ENCODE measurements around the gene GLIS1. TPM values are rescaled to one million over a fixed set of nuclear protein-coding genes. Genes with fewer than 3 reads are reported as not detected.
A peak's percentile ranks its signal among the peaks of the same experiment; 100 is the strongest.

The GLIS1 gene
- total RNA-seq, 1 experiment from 2014 or later, result 0.42 TPM

DNA sequence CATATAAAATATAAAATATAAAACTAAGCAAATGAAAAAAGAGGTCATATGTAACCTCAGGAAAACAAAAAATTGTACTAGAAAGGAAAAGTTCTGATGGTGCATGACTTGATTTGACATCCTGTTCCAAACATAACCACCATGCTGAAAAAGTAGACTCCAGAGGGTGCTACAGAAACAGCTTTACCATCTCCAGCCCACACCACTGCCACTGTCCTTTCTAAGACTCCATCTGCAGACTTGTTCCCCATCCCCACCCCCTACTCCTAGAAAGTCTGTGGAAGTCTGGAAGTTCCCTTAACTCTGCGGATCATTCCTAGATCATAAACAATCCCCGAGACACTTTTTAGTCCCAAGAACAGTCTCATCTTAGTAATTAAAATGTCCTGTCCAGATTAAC is 20.5 kb downstream of the GLIS1 start:
- no peak overlapping the region for H3K4me3 ChIP-seq (ENCODE audit: insufficient read depth, low read depth, low read length)
- H3K27me3 ChIP-seq (ENCODE audit: control insufficient read depth, insufficient read depth, low read length), result no peaks in the 10 kb centered on the region
- DNase-seq, result no peak
- H3K36me3 ChIP-seq (replicated peaks; ENCODE audit: control insufficient read depth, insufficient read depth, low read length), result no peaks in the 10 kb centered on the region

GRCh38 chr1:53717025-53717804 is 21.7 kb downstream of the GLIS1 start:
- Histone ChIP-seq H3K27me3 (ENCODE audit: control insufficient read depth, insufficient read depth, low read length) (no peaks in the 10 kb centered on the region), H3K4me3 (ENCODE audit: insufficient read depth, low read depth, low read length) (no peak overlapping the region), H3K36me3 (replicated peaks; ENCODE audit: control insufficient read depth, insufficient read depth, low read length) (no peaks in the 10 kb centered on the region)
- DNase-seq, result no peak

GRCh38 chr1:53716150-53716549 is 22.8 kb downstream of the GLIS1 start:
- Histone ChIP-seq H3K36me3 (replicated peaks; ENCODE audit: control insufficient read depth, insufficient read depth, low read length) (no peaks in the 10 kb centered on the region), H3K4me3 (ENCODE audit: insufficient read depth, low read depth, low read length) (no peak overlapping the region), H3K27me3 (ENCODE audit: control insufficient read depth, insufficient read depth, low read length) (no peaks in the 10 kb centered on the region)
- no peak for DNase-seq

DNA sequence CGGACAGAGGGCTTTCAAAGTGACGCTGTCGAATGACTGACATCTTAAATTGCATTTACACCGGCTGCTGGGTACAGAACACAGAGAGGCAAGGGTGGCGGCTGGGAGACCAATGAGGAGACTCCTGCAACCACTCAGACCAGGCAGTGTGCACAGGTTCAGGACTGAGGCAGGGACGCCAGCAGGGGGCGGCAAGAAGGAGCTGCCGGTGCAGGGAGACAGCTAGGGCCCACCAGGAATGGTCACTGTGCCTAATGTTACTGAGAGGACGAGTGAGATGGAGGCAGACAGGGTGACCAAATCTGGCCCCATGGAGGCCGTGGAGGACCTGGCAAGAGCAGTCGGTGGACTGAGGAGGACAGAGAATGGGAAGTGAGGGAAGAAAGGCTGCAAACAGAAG is 23.5 kb downstream of the GLIS1 start:
- peak; percentile 75 for DNase-seq
- Histone ChIP-seq H3K36me3 (replicated peaks; ENCODE audit: control insufficient read depth, insufficient read depth, low read length) (no peaks in the 10 kb centered on the region), H3K4me3 (ENCODE audit: insufficient read depth, low read depth, low read length) (no peak overlapping the region), H3K27me3 (ENCODE audit: control insufficient read depth, insufficient read depth, low read length) (no peaks in the 10 kb centered on the region)

GRCh38 chr1:53712276-53712675 is 26.7 kb downstream of the GLIS1 start:
- no peak for DNase-seq
- no peaks in the 10 kb centered on the region for H3K36me3 ChIP-seq (replicated peaks; ENCODE audit: control insufficient read depth, insufficient read depth, low read length)
- no peaks in the 10 kb centered on the region for H3K27me3 ChIP-seq (ENCODE audit: control insufficient read depth, insufficient read depth, low read length)
- no peak overlapping the region for H3K4me3 ChIP-seq (ENCODE audit: insufficient read depth, low read depth, low read length)

- no peak overlapping the region for H3K4me3 ChIP-seq (ENCODE audit: insufficient read depth, low read depth, low read length)
- no peaks in the 10 kb centered on the region for H3K27me3 ChIP-seq (ENCODE audit: control insufficient read depth, insufficient read depth, low read length)
- no peaks in the 10 kb centered on the region for H3K36me3 ChIP-seq (replicated peaks; ENCODE audit: control insufficient read depth, insufficient read depth, low read length)
- DNase-seq, result no peak
Measured at GRCh38 chr1:53710584-53710983, 28.4 kb downstream of the GLIS1 start.

DNA sequence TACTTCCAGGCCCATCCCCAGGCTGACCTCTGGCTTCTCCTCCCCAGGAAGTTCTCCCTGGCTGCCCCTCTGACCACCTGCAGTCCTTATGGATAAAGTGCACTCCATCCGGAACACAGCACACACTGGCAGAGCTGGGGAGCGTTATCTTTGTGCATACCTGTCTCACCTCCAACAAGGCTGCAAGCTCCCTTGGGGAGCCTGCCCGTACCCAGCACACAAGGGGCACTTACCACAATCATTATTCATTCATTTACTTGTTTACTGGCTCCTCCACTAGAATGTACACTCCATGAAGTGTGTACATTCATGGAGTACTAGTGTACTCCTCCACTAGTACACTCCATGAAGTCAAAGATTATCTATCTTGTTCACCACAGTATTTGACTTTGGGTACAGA is 30.3 kb downstream of the GLIS1 start:
- DNase-seq, result no peak
- no peak overlapping the region for H3K4me3 ChIP-seq (ENCODE audit: insufficient read depth, low read depth, low read length)
- H3K27me3 ChIP-seq (ENCODE audit: control insufficient read depth, insufficient read depth, low read length), result no peaks in the 10 kb centered on the region
- no peaks in the 10 kb centered on the region for H3K36me3 ChIP-seq (replicated peaks; ENCODE audit: control insufficient read depth, insufficient read depth, low read length)

DNA sequence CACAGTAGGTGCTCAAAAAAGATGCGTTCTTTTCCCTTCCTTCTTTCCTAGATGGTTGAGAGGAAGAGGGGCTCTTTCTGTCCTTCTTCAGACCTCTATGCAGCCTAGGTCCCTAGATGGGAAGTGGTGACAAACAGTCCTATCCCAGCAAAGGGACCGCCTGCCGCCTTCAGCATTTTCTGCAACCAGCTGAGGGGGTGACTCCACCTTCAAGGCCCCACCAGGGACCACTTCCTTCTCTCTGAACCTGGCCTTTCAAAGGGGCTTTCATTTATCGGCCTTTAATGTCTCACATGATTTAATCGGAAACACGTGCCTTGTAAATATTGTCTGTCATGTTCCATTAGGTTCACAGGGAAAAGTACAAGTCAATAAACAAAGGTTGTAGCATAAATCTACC is 32.6 kb downstream of the GLIS1 start:
- Histone ChIP-seq H3K36me3 (replicated peaks; ENCODE audit: control insufficient read depth, insufficient read depth, low read length) (no peaks in the 10 kb centered on the region), H3K27me3 (ENCODE audit: control insufficient read depth, insufficient read depth, low read length) (no peaks in the 10 kb centered on the region), H3K4me3 (ENCODE audit: insufficient read depth, low read depth, low read length) (no peak overlapping the region)
- DNase-seq, result no peak

GRCh38 chr1:53705446-53706096 is 33.4 kb downstream of the GLIS1 start:
- Histone ChIP-seq H3K4me3 (ENCODE audit: insufficient read depth, low read depth, low read length) (no peak overlapping the region), H3K36me3 (replicated peaks; ENCODE audit: control insufficient read depth, insufficient read depth, low read length) (no peaks in the 10 kb centered on the region), H3K27me3 (ENCODE audit: control insufficient read depth, insufficient read depth, low read length) (no peaks in the 10 kb centered on the region)
- no peak for DNase-seq

GRCh38 chr1:53704804-53705445 is 34.0 kb downstream of the GLIS1 start:
- H3K27me3 ChIP-seq (ENCODE audit: control insufficient read depth, insufficient read depth, low read length), result no peaks in the 10 kb centered on the region
- H3K36me3 ChIP-seq (replicated peaks; ENCODE audit: control insufficient read depth, insufficient read depth, low read length), result no peaks in the 10 kb centered on the region
- no peak overlapping the region for H3K4me3 ChIP-seq (ENCODE audit: insufficient read depth, low read depth, low read length)
- no peak for DNase-seq

DNA sequence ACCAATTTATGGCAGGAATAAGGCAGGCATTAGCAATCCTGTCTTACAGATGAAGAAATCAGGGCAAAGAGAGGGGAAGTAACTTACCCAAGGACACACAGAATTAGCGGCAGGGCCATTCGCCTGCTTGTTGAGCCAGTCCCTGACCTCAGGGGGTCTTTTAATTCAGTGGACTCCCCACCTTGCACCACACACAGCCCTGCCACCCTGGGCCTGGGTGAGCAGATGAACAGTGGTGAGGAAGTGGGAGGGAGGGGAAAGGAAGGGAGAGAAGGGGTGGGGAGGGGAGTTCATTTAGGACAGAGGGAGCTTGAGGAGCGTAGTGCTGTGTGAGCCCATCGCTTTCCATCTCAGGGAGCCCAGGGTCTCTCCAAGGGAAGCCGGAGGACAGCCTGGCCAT is 34.7 kb downstream of the GLIS1 start:
- no peak for DNase-seq
- Histone ChIP-seq H3K27me3 (ENCODE audit: control insufficient read depth, insufficient read depth, low read length) (no peaks in the 10 kb centered on the region), H3K36me3 (replicated peaks; ENCODE audit: control insufficient read depth, insufficient read depth, low read length) (no peaks in the 10 kb centered on the region), H3K4me3 (ENCODE audit: insufficient read depth, low read depth, low read length) (no peak overlapping the region)

DNA sequence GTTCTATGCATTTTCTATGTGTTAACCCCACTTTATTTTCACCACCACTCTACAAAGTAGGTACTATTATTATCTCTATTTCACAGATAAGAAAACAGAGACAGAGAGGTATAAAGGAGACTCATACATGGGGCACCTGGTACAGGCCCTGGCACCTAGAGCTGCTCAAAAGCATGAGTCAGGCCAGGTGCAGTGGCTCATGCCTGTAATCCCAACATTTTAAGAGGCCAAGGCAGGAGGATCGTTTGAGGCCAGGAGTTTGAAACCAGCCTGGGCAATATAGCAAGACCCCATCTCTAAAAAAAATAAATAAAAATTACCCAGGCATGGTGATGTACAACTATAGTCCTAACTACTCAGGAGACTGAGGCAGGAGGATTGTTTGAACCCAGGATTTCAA is 35.8 kb downstream of the GLIS1 start:
- Histone ChIP-seq H3K4me3 (ENCODE audit: insufficient read depth, low read depth, low read length) (no peak overlapping the region), H3K27me3 (ENCODE audit: control insufficient read depth, insufficient read depth, low read length) (peaks cover 2% of the 10 kb centered on the region; the same call in 1 of the 2 replicates), H3K36me3 (replicated peaks; ENCODE audit: control insufficient read depth, insufficient read depth, low read length) (no peaks in the 10 kb centered on the region)
- DNase-seq, result no peak

GRCh38 chr1:53702341-53702740 is 36.6 kb downstream of the GLIS1 start:
- no peak for DNase-seq
- no peak overlapping the region for H3K4me3 ChIP-seq (ENCODE audit: insufficient read depth, low read depth, low read length)
- peaks cover 2% of the 10 kb centered on the region; the same call in 1 of the 2 replicates for H3K27me3 ChIP-seq (ENCODE audit: control insufficient read depth, insufficient read depth, low read length)
- H3K36me3 ChIP-seq (replicated peaks; ENCODE audit: control insufficient read depth, insufficient read depth, low read length), result no peaks in the 10 kb centered on the region

- Histone ChIP-seq H3K27me3 (ENCODE audit: control insufficient read depth, insufficient read depth, low read length) (peaks cover 2% of the 10 kb centered on the region; the same call in 1 of the 2 replicates), H3K4me3 (ENCODE audit: insufficient read depth, low read depth, low read length) (no peak overlapping the region), H3K36me3 (replicated peaks; ENCODE audit: control insufficient read depth, insufficient read depth, low read length) (no peaks in the 10 kb centered on the region)
- no peak for DNase-seq
Measured at GRCh38 chr1:53700776-53701175, 38.2 kb downstream of the GLIS1 start.

DNA sequence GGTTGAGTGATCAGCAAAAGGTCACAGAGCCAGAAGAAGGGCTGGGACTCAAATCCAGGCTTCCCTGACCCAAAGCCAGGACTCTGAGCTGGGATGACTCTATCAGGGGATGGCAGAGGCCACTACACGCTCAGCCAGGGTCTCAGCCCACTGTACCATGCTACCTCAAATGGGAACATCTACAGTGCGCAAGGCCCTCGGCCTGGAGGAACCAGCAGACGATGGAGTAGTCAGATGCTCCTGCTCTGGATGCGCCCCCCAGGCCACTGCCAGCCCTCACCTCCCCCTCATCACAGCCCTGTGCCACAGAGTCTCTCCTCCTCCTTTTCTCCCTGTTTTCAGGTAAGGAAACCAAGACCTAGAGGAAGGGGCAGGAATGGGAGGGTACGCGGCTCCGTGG is 39.0 kb downstream of the GLIS1 start:
- no peak for DNase-seq
- Histone ChIP-seq H3K4me3 (ENCODE audit: insufficient read depth, low read depth, low read length) (no peak overlapping the region), H3K27me3 (ENCODE audit: control insufficient read depth, insufficient read depth, low read length) (peaks cover 2% of the 10 kb centered on the region; the same call in 1 of the 2 replicates), H3K36me3 (replicated peaks; ENCODE audit: control insufficient read depth, insufficient read depth, low read length) (no peaks in the 10 kb centered on the region)

Measured in H7 (cell line).